GM03348 (cell line): ENCODE measurements around the gene GREM2.

ENCODE experiments used
- DNase-seq: peaks from one replicate; pipeline ENCODE4 v3.0.0; 2012; ENCODE audit warnings: low spot score

Gene GREM2

DNA sequence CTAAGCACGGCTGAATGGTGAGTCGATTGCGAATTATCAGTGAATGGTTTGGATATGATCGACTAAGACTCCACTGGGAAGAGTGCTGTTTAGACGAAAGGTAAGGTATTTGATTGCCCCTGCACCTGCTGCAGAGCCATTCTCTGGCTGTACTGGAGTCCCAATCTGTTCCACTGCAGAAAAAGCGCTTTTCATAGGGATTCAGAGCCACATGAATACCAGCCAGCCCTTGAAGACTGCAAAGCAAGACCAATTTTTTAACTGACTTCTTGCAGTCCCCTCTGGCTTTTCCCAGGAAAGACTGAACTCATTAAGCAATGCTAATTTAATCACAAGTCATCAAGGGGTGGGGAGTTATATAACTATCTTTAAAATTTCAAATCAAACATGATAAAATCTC is 1.3 kb downstream of the GREM2 start:
- DNase-seq = no peak

DNA sequence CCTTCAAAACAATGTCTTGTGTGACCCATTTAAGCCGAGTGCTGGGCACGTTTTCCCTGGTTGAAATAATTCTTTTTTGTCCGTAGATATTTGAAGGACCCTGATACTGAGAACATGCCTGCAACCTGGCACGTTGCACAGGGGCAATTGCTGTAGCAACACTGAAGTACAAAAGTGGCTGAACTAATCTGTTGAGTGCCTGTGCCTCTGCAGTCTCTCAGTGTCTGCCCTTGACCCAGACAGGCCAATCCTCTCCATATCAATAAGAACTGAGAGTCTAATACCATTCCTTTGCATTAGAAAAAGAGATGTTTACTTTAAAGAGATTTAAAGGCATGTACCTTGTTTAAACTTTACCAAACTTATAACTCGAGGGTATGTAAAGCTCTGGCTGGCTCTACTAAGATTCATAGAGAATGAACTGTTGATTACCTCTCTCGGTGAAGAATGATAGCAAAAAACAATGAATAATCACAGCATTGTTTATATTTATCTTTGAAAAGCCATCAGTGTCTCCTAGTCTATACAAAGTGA is 2.4 kb downstream of the GREM2 start:
- DNase-seq = no peak

GRCh38 chr1:240608707-240609106 is 3.2 kb downstream of the GREM2 start:
- DNase-seq = no peak

- DNase-seq = no peak
Observed at GRCh38 chr1:240607006-240607405, 4.9 kb downstream of the GREM2 start.

DNA sequence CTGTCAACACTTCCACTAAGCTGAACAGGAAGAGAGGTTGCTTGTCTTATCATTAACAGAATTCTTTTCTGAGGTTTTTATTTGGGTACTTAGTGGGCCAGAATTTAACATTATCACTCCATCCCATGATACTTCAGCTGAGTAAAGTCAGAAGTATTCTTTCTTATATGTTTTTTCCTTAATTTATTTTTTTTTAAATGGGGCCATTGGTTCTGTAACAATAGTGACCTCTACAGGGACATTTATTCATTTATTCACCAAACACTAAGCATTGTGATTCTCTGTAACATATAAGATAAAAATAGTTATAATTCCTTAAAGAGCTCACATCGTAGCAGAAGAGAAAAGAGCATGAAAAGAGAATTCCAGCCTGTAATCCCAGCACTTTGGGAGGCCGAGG is 9.8 kb downstream of the GREM2 start:
- DNase-seq = peak; percentile 44

GRCh38 chr1:240599830-240600229 is 12.1 kb downstream of the GREM2 start:
- no peak for DNase-seq

DNA sequence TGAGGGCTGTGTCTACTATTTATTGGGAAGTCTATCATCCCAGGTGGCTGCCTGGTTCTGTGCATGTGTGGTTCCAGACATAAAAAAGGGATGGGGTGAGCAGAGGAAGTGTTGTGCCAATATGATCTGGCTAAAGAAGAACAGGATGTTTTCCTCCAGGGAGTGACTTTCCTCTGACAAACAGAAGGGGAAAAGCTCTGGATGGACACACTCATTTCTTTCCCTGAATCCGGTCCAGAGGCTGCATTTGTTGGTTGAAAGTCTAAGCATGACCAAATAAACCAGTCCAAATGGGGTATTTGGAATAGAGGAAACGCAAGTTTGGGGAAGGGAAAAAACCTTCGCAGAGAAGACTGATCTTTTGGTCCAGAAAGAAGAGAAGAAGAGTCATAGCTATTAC is 12.7 kb downstream of the GREM2 start:
- no peak for DNase-seq

GRCh38 chr1:240598216-240599001 is 13.5 kb downstream of the GREM2 start:
- no peak for DNase-seq

DNA sequence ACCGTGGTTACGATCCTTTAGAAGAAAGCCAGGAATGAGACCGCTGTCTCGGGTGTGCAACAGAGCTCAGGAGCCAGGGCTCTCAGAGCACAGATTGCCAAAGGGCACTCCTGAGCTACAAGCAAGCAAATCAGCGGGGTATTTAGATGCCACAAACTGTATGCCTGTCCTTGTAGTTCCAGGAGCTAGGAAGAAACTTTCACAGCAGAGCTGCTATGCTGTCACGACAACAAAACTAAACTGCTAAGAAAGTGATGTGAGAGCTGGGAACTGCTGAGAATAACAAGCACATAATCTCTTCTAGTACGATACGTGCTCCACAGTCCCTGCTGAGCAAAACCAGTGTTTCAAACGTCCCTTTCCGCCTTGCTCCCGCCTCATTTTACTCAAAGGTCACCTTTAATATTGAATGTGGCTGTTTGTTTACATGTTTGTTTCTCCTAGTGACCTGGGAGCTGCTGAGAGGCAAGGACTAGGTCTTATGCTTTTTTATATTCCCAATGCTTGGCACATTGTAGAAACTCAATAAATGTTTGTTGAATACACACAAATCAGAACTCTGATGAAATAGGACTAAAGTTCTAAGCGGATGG is 14.7 kb downstream of the GREM2 start:
- DNase-seq = no peak

DNA sequence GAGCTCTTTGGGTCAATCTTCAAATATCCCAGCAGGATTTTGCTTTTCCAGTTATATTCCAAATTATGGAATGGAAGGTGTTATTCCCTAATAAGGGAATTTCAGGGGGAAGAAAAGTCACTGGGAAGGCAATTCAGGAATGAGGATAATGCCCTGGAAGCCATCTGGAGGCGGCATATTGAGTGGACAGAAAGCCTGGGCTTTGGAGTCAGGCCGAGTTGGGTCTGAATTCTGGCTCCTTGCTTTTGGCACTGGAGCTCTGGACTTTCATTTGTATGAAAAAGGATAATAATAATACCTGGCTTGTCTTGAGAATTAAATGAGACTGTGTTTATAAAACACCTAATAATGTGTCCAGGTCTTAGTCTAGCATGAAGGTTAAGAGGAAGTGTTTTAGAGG is 16.5 kb downstream of the GREM2 start:
- DNase-seq = no peak

GRCh38 chr1:240591564-240591963 is 20.4 kb downstream of the GREM2 start:
- DNase-seq = no peak

DNA sequence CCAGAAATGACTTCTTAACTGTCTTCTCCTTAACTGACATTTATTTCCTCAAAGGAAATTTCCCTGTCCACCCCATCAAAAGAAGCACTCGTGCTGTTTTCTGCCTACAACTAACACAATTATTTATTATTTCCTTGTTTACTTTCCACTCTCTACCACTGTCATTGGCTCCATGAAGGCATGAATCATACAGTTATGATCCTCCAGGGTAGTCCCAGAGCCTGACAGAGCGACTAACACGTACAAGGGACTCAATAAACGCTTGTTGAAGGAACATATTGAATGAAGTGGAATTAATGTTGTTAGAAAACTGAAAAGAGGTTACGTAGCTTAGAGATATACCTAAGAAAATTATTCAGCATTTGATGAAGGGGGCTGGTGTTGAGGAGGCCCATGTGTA is 20.9 kb downstream of the GREM2 start:
- DNase-seq = no peak

DNA sequence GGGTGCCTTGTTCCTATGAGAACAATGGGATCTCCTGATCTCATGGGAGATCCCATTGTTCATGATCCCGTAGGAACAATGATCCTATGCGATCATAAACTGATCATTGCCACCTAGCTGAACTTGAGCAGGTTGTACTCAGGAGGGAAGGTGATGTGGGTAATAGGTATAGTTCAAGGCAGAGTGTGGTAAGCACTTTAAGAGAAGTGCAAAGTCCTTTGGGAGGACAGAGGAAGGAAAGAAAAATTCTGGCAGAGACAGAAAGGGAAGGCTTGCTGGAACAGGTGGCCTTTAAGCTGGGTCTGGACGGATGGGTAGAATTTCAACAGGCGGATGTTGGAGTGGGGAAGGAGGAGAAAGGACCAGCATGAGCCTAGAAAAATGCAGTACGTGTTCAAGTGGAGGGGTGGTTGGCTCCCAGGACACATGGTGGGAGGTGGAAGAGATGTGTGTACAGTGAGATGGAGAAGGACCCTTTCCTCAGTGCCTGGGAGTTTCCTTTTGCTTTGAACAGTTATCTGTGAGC is 22.3 kb downstream of the GREM2 start:
- no peak for DNase-seq

DNA sequence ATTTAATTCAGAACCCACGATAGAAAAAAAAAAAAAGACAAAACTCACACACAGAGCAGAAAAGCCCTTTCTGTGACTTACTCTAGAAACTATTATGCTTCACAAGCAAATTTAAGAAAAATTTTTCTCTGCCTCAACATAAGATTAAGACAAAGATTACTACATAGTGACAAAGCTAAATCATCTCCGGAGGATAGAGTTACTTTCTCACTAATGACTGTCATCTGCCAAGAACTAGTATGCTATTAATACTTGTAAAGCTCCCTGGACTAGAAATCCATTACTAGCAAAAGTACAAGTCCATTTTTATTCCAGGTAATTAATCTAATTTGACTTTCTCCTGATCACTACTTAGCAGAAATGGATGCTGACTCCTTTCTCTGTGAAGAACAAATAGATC is 25.9 kb downstream of the GREM2 start:
- DNase-seq = peak; percentile 12

- peak; percentile 55 for DNase-seq
Observed at GRCh38 chr1:240582953-240583352, 29.0 kb downstream of the GREM2 start.

GRCh38 chr1:240579511-240579910 is 32.4 kb downstream of the GREM2 start:
- no peak for DNase-seq

GRCh38 chr1:240577095-240577494 is 34.9 kb downstream of the GREM2 start:
- DNase-seq = no peak

DNA sequence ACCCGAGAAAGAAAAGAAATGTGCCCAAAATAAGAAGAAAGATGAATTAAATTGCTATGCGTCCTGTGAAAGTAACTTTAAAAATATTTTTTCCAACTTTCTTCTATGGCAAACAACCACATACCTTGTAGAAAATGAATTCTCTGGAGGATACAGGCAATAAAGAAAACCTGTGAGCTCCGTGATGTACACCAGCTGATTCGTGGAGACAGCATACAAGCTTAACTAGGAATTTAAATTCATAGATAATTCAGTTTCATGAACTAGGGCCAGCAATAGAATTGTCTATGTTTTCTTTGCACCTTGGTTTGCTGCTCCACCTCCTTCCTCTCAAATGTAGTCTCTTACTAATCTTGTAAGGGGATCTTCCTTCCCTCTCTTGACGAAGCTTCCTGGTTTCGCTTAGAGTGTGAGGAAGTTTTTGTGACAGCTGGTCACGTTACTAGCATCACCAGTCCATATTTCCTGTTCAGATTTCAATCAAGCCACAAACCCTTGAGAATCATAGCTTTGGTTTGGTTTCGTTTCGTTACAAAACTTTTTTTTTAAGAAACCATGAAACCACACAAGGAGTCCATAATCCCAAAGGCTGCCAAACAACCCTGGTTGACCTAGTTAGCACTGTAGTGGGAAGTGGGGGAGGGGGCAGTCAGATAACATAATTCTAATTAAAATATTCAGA is 35.8 kb downstream of the GREM2 start:
- DNase-seq = peak; percentile 79

GRCh38 chr1:240572328-240572727 is 39.6 kb downstream of the GREM2 start:
- DNase-seq = no peak

GRCh38 chr1:240571782-240572181 is 40.2 kb downstream of the GREM2 start:
- DNase-seq = no peak

GRCh38 chr1:240567066-240567465 is 44.9 kb downstream of the GREM2 start:
- no peak for DNase-seq

- DNase-seq = no peak
Observed at GRCh38 chr1:240562779-240563178, 49.2 kb downstream of the GREM2 start.

GRCh38 chr1:240562111-240562590 is 49.8 kb downstream of the GREM2 start:
- peak; percentile 16 for DNase-seq
